ENCODE measurements around the gene IMMP2L.

The IMMP2L gene

DNA sequence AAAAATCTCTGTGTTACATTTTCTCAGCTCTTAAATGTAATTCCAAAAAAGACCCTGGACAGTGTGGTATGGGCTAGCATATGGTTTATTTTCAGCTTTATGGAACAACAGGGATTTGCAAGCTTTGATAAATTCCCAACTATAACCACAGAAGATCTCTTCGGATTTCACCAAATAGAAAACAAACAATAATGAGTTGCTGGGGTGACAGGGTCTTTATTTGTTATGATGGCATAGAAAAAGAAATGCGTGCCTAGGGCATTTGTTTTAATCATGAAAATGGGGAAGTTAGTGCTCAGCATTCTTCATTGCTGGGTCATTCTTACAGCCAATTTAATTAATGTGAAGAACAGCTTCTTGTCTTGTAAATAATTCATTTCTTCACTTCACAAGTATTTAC is 332.4 kb downstream of the IMMP2L start:
- Histone ChIP-seq H3K4me3 (ENCODE audit: low read length, poor library complexity, severe bottlenecking) (no peak overlapping the region), H3K4me2 (ENCODE audit: low read depth, low read length, poor library complexity, severe bottlenecking) (no peak overlapping the region), H3F3A (ENCODE audit: low read depth) (no peaks in the 10 kb centered on the region), H3K9me2 (replicated peaks; ENCODE audit: low read depth, low read length) (no peaks in the 10 kb centered on the region), H2AFZ (ENCODE audit: low read length) (no peak overlapping the region), H3K4me1 (ENCODE audit: insufficient read depth, low read length, poor library complexity, severe bottlenecking) (peaks cover 10% of the 10 kb centered on the region), H3K9ac (ENCODE audit: low read depth, low read length, poor library complexity, severe bottlenecking) (no peak overlapping the region), H3K9me3 (ENCODE audit: insufficient read depth, low read depth, low read length) (no peaks in the 10 kb centered on the region), H4K20me1 (ENCODE audit: insufficient read depth, low read length, poor library complexity, severe bottlenecking) (no peaks in the 10 kb centered on the region), H3K79me2 (ENCODE audit: insufficient read depth, low read length) (no peaks in the 10 kb centered on the region), H3K27me3 (ENCODE audit: insufficient read depth, low read length, poor library complexity, severe bottlenecking) (no peaks in the 10 kb centered on the region), H3K36me3 (ENCODE audit: insufficient read depth, low read length) (no peaks in the 10 kb centered on the region)
- TF ChIP-seq, protein P1, sequence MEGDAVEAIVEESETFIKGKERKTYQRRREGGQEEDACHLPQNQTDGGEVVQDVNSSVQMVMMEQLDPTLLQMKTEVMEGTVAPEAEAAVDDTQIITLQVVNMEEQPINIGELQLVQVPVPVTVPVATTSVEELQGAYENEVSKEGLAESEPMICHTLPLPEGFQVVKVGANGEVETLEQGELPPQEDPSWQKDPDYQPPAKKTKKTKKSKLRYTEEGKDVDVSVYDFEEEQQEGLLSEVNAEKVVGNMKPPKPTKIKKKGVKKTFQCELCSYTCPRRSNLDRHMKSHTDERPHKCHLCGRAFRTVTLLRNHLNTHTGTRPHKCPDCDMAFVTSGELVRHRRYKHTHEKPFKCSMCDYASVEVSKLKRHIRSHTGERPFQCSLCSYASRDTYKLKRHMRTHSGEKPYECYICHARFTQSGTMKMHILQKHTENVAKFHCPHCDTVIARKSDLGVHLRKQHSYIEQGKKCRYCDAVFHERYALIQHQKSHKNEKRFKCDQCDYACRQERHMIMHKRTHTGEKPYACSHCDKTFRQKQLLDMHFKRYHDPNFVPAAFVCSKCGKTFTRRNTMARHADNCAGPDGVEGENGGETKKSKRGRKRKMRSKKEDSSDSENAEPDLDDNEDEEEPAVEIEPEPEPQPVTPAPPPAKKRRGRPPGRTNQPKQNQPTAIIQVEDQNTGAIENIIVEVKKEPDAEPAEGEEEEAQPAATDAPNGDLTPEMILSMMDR (conservative IDR thresholded peaks at IDR 0.05; ENCODE audit: low read length), result no peak
- TF ChIP-seq EZH2phosphoT487 (IDR thresholded peaks at IDR 0.05; ENCODE audit: borderline replicate concordance), result no peak

DNA sequence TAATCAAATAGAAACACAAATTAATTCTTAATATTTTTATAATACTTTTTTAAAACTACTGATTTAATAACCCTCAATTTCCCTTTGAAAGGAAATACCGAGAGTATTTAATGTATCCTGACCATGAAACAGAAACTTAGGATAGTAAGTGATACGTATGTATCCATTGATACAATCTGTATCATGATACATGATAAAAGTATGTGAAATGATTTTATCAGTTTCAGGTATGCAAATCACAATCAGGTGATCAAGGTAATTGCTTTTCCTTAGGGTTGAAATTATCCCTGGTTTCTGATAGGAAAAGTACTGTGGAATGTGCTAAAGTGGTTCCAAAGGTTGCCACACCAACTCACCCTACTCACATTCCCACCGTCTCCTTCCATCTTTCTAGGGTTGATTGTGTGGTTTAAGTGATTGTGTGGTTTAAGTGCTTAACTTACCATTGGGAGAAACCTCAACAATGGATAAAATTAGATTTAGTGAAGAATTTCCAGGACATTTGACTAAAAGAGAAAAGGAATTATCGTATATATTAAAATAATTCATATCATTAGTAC is 333.0 kb downstream of the IMMP2L start:
- no peaks in the 10 kb centered on the region for H3K9me2 ChIP-seq (replicated peaks; ENCODE audit: low read depth, low read length)
- no peak overlapping the region for H3K9ac ChIP-seq (ENCODE audit: low read depth, low read length, poor library complexity, severe bottlenecking)
- no peak for TF ChIP-seq EZH2phosphoT487 (IDR thresholded peaks at IDR 0.05; ENCODE audit: borderline replicate concordance)
- TF ChIP-seq, protein P1 (conservative IDR thresholded peaks at IDR 0.05; ENCODE audit: low read length), result no peak
- H3F3A ChIP-seq (ENCODE audit: low read depth), result no peaks in the 10 kb centered on the region
- no peaks in the 10 kb centered on the region for H3K79me2 ChIP-seq (ENCODE audit: insufficient read depth, low read length)
- no peaks in the 10 kb centered on the region for H4K20me1 ChIP-seq (ENCODE audit: insufficient read depth, low read length, poor library complexity, severe bottlenecking)
- H3K4me3 ChIP-seq (ENCODE audit: low read length, poor library complexity, severe bottlenecking), result no peak overlapping the region
- H3K9me3 ChIP-seq (ENCODE audit: insufficient read depth, low read depth, low read length), result no peaks in the 10 kb centered on the region
- H3K27me3 ChIP-seq (ENCODE audit: insufficient read depth, low read length, poor library complexity, severe bottlenecking), result no peaks in the 10 kb centered on the region
- no peaks in the 10 kb centered on the region for H3K36me3 ChIP-seq (ENCODE audit: insufficient read depth, low read length)
- H3K4me1 ChIP-seq (ENCODE audit: insufficient read depth, low read length, poor library complexity, severe bottlenecking), result peaks cover 16% of the 10 kb centered on the region
- H3K4me2 ChIP-seq (ENCODE audit: low read depth, low read length, poor library complexity, severe bottlenecking), result no peak overlapping the region
- H2AFZ ChIP-seq (ENCODE audit: low read length), result no peak overlapping the region

DNA sequence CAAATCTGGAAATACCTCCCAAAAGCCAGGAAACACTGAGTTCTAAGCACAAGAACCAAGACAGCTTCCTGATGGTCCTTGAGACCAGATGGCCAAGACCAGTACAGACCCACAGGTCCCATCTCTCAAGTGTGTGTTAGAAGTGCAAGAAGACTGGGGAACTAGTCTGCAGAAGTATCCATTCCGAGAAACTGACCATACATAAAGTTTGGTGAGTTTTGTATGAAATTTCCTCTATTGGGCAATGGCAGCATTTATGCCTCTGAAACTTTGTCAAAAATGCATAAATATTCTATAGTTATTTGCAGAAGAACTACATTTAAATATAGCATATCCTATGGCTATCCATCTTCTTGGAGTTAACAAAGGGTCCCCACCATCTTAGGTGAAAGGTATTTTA is 333.9 kb downstream of the IMMP2L start:
- TF ChIP-seq, protein P1 (conservative IDR thresholded peaks at IDR 0.05; ENCODE audit: low read length), result no peak
- Histone ChIP-seq H3K9me3 (ENCODE audit: insufficient read depth, low read depth, low read length) (no peaks in the 10 kb centered on the region), H3K4me3 (ENCODE audit: low read length, poor library complexity, severe bottlenecking) (no peak overlapping the region), H3K4me1 (ENCODE audit: insufficient read depth, low read length, poor library complexity, severe bottlenecking) (peaks cover 24% of the 10 kb centered on the region), H3K9me2 (replicated peaks; ENCODE audit: low read depth, low read length) (no peaks in the 10 kb centered on the region), H3F3A (ENCODE audit: low read depth) (0 out of 2 replicates have a peak, but pooled peaks cover 3% of the 10 kb centered on the region), H4K20me1 (ENCODE audit: insufficient read depth, low read length, poor library complexity, severe bottlenecking) (no peaks in the 10 kb centered on the region), H3K79me2 (ENCODE audit: insufficient read depth, low read length) (no peaks in the 10 kb centered on the region), H3K4me2 (ENCODE audit: low read depth, low read length, poor library complexity, severe bottlenecking) (no peak overlapping the region), H3K9ac (ENCODE audit: low read depth, low read length, poor library complexity, severe bottlenecking) (no peak overlapping the region), H2AFZ (ENCODE audit: low read length) (no peak overlapping the region), H3K27me3 (ENCODE audit: insufficient read depth, low read length, poor library complexity, severe bottlenecking) (no peaks in the 10 kb centered on the region), H3K36me3 (ENCODE audit: insufficient read depth, low read length) (no peaks in the 10 kb centered on the region)

Measured in Loucy (cell line).